ENCODE data around the gene GPAT2.
A peak's percentile ranks its signal among the peaks of the same experiment; 100 is the strongest.
"Not testable (repeated sequence)": the region's sequence is repeated elsewhere in the genome, so short reads cannot be mapped to it uniquely, and the experiment has no call there.

GPAT2 gene

DNA sequence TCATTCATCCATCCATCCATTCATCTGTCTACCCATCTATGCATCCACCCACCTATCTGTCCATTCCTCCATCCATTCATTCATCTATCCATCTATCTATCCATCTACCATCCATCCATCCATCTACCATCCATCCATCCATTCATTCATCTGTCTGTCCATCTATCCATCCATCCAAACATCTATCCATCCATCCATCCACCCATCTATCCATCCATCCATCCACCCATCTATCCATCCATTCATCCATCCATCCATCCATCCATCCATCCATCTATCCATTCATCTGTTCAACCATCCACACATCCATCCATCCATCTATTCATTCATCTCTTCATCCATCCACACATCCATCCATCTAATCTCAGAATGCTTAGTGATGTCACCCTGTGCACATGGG, 30.0 kb upstream of the GPAT2 start:
- not testable (repeated sequence) for DNase-seq

DNA sequence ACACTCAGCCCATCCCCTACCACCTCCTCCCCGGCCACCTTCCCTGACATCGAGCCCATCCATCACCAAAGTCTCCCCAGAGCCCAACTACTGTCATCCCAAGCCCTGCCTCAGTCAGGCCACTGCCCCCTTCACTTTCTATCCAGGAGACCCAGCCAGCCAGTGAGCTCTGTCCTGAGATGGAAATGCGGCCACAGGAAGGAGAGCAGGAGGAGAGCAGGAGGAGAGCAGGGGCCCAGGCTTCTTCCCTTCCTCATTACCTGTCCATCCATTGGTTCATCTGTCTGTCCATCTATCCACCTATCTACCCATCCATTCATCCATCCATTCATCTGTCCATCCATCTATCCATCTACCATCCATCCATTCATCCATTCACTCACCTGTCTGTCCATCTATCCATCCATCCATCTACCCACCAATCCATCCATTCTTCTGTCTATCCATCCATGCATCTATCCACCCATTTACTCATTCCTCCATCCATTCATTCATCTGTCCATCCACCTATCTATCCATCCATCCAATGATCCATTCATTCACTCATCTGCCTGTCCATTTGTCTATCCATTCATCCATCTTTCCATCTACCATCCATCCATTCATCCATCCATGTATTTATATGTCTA, 29.4 kb upstream of the GPAT2 start:
- DNase-seq = not testable (repeated sequence)

DNA sequence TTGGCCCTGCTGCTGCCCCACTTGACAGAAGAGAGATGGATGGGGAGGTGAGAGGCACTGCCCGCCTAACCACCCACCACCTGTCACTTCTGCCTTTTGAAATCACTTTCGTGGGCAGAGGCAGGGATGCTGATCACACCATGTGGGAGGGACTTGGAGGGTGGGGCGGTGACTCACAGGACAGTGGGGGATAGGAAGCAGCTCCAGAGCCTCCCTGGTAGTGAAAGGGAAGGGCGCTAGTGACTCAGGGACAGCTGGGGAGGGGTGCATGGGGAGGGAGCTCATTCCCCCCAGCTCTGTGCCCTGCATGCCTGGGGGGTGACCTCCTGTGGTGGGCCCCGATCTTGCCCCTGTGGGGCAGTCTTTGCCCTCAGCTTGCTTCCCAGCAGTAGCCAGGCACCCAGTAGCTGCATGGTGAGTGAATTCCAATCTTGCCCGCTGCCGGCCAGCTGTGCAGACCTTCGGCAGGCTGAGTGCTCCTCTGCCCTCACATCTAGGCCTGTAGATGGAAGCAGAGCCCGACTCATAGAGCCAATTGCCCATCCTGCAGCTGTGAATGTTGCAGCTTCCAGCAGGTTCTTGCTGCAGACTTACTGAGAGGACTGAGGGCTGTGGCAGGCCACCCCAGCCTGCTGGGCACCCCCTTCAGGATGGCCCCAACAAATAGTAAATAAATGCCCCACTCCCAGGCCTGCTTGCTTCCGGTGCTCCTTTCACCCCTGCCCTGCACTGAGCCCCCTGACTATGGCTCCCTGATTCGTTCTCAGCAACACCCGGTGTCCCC, 28.6 kb upstream of the GPAT2 start:
- peak; percentile 69 for DNase-seq

DNA sequence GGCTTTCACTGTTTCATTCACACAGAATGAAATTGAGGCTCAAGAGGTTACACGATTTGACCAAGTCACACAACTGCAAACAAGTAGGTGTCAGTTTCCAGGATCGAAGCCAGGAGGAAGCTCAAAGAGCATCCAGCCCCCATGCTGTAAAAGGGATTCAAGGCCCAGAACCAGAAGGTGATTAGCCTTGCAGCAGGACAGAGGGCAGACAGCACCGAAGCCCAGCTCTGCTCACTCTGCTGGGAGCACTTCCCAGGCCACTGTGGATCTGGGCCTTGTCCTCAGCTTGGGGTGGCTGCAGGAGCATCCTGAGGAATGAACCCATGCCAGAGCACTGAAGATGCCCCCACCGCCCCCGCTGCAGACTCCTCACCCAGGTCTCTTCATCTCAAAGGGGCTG, 27.8 kb upstream of the GPAT2 start:
- not testable (repeated sequence) for DNase-seq

DNA sequence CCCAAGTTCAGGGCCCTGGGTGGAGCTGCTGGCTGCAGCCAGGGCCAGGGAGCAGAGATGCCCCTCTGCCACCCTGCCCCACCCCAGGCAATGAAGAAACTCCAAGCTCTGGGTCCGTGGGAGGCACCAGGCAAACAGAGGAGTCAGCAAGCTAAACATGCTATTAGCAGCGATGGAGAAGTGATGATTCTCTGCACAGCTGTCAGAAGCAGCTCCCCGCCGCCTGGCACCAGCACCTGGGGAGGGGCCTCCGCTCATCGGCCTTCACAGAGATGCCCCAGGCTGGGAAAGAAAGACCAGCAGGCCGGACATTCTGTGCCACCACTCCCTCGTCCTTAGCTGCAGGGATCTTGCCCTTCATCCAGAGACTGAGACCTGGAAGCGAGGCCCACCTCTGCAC, 27.2 kb upstream of the GPAT2 start:
- not testable (repeated sequence) for DNase-seq

DNA sequence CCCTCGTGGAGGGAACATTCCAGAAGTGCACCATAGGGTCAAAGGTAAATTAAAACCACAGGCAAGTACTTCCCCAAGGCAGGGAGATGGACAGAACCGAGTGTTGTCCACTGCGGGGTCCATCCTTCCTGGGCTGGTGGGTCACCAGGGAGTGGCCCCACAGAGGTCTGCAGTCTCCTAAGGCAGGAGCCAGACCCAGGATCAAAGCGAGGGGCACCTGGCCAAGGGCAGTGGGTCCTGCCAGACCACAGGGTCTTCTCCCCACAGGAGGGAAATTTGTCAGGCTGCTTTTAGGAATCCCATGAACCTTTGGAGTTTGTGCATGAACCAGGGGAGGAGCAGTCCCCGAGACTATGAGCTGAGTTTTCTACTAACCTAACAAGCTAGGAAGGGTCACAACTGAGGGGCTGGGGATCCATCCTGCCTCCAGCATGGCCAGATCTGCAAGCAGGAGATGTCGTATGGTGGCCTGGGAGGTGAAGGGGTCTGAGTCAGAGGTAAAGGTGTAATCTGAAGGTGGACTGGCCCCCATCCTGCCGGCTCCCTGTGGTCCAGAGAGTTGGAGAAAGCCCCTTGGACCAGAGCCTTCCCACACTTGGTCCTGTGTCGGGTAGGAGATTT, 26.6 kb upstream of the GPAT2 start:
- not testable (repeated sequence) for DNase-seq

DNA sequence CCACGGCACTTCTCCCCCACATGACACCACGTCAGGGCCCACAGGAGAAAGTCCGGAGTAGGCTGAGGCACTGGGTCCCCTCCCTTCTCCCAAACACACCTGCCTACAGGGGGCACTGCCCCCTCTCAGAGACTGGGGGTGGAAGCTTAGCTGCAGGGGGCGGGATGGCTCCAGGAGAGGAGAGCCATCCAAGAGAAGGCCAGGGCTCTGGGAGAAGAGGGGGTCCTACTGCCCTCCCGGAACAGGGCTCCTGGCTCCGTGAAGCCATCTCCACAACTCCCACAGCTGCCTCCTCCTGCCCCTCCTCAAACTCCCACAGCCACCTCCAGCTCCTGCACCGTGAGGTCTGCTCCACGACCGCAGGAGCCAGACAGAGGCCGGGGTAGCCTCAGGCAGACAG, 25.6 kb upstream of the GPAT2 start:
- DNase-seq = not testable (repeated sequence)

DNA sequence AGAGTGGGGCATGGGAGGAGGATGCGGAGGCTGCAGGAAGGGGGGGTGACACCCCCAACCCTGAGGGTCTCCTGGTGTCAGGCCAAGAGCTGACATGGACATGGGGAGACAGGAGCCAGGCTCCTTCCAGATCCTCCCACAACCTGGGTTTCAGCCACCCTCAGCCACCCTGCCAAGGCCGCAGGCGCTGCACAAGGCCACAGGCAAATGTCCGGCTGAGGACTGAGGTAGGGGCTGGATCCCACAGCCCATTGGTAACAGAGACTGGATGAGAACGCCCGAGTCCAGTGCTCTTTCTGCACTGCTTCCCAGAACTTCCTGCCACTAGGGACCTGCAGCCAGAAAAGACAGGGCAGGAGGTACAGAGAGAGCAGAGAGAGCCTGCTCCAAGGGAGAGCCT, 24.7 kb upstream of the GPAT2 start:
- not testable (repeated sequence) for DNase-seq

DNA sequence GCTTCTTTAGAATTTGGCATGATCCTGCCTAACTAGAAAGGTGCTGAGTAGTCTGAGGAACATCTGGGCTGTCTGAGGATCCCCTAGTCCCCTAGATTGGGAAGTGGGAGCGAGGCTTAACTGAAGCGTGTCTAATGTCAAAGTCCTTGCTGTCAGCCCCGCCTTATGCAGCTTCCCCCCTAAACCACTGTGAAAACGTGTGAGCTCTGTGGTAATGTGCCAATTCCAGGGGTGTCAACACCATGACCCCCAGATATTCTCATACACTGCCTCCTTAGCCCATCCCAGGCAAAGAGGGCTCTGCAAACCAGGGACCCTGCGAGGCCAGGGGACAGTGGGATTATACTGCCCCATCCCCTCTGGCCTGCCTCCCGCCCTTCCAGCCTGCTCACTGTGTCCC, 21.1 kb upstream of the GPAT2 start:
- not testable (repeated sequence) for DNase-seq

DNA sequence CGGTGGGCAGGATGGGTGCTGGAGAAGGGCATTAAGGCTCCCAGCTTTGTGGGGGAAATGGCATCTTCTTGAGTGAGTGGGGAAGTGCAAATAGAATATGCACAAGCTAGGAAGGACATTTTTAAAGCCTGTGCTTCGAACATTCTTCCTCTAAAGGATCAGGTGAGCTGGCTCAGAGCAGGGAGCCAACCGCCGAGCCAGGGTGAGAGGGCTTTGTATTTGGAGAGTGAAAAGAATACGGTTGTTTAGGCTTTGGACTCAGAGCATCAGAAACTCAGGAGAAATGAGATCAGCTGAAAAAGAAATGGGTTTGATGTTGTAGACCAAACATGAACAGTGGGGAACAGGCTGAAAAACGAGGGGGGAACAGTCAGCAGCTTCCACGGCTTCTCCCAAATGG, 19.8 kb upstream of the GPAT2 start:
- not testable (repeated sequence) for DNase-seq

DNA sequence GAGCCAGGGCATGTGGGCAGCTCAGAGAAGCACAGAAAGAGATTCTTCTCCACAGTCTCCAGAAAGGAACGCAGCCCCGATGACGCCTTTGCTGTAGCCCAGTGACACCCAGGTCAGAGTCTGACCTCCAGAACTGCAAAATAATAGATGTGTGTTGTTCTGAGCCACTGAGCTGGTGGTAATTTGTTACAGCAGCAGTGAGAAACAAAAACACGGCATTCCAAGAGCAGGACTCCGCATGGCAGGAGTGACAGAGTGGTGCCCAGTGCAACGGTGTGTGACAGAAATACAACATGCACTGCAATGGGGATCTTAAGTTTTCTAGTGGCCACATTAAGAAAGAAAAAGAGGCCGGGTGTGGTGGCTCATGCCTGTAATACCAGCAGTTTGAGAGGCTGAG, 18.7 kb upstream of the GPAT2 start:
- DNase-seq = not testable (repeated sequence)

DNA sequence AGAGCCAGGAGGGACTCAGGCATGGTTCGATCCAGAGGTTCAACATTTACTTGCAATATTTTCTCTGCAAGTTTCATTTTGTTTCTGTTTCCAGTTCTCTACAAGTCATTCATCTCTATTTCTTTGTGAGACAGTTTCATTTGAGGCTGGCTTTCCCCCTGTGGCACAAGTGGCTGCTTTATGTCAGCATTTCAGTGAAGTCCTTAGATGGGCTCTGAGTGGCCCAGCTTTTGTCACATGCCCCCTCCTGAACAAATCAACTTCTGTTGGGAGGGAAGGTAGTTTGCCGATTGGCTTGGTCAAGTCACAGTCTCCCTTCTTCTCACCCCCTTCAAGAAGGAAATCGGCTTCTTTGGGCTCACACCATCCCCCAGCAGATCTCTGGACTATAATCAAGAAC, 17.9 kb upstream of the GPAT2 start:
- DNase-seq = not testable (repeated sequence)

DNA sequence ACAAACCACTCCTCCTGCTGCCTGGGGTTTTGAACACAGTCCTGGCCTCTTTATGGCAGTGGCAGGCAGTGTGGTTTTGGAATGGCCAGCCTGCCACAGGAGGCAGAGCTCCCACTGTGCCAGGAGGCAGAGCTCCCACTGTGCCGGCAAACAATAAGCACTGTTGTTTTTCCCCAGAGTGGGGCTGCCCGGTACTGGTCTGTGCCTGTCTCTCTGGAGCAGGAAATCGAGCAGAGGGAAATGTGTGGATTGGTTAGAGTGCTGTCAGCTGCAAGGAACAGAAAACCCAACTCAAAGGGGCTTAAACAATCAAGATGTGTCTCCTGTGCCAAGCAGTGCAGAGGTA, 15.2 kb upstream of the GPAT2 start:
- DNase-seq = not testable (repeated sequence)

DNA sequence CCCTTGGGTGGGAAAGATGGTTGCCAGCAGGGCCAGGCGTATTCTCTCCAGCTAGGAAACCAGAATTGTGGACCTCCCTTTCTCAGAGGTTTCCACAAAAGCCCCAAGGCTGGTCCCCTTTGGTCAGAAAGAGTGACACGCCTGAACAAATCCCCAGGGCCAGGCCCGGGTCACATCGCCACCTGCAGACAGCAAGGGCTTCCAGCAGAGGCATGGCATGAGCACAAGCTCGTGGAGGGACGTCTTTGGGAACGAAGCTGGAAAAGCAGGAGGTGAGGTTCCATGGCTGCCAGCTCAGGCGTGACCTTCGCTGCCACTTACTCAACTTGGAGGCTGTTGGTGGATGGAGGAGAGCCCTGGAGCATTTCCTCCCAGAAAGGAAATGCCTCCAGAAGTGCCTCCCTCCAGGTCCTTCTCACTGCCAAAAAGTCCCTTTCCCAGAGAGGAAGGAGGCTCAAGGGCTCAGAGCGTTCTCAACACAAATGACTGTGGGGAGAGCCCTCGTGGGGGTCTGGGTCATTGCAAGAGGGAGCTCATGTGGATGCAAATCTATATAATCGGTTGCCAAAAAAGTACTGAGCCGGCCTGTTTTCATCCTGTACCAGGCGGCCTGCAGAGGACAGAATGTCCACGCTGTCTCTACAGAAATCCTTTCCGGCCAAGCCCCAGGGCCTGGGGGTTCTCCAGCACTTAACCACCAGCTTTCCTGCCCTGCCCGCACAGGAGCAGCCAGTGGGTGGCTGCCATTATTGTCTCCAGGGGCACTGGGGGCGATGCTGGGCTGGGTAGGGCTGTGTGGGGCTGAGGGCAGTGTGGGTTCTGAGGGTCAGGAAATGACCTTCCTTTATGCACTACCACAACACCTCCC, 14.6 kb upstream of the GPAT2 start:
- DNase-seq = peak; percentile 0

DNA sequence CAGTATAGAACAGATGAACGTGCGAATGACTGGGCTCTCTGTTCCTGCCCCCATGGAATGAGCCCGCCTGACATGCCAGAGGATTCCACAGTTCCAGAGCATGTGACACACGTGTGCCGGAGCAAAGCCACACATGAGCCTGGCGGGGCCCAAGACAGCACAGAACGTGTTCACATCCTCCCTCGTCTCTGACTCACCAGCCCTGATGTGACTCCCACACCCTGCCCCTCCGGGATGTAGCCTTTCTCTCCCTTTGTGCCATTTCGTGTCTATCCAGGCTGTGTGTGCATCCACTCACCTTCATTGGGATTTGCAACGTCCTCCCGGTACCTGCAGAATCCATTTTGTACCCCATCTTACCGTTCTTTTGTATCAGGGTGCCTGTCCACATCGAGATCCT, 838 bp upstream of the GPAT2 start:
- DNase-seq = not testable (repeated sequence)

DNA sequence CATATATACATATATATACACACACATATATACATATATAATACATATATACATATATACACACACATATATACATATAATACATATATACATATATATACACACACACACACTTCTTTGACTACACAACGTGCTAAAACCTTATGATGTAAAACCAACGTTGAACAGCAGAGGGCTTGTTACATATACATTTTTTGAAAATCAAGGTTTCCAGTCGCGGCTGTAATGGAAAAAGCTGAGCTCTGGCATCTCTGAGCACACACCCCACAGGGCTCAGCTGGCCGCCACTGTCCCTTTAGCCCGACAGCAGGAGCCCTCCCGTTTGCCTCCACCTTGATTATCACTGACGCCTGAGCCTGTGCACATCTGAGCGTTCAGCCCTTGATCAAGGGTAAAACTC, 719 bp downstream of the GPAT2 start:
- not testable (repeated sequence) for DNase-seq

DNA sequence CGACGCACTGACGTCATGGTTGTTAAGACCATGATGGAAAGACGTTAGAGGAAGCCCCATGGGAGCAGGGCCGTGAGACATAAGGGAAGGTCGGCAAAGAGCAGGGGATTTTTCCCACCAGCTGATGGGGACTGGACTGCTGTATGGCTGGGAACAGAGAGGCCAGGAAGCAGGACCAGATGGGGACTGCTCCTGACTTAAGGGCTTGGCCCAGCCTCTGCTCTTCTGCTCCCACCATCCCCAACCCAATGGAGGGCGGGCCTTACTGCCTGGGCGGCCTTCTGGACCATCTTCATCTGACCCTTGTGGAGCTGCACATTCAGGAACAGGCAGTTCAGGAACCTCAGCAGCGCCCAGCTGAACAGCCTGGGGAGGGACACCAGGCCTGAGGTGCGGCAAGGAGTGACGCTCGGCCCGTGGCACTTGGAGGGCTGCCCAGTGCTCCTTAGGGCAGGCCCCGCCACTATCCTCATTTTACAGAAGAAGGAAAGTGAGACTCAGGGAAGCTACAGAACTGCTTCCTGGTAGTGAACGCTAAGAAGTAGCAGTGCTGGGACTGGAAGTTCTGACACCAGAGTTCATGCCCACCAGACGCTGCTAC, 6.9 kb downstream of the GPAT2 start:
- DNase-seq = not testable (repeated sequence)

DNA sequence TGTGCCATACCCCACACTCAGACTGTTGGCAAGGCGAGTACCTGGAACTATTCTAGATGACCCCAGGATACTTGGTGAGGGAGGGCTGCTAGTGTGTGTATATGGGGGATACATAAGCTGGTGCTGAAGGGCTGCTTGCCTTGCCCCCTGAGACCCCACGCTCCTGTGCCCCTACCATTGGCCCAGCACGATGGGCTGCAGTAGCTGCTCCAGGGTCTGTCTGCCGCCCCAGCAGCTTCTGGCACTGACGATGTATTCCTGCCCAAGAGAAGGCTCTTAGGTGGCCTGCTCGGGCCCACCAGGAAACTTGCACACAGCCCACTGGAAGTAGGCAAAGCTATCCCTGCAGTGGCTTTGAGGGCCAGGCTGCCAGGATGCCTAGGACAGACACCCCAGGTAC, 9.0 kb downstream of the GPAT2 start:
- not testable (repeated sequence) for DNase-seq

DNA sequence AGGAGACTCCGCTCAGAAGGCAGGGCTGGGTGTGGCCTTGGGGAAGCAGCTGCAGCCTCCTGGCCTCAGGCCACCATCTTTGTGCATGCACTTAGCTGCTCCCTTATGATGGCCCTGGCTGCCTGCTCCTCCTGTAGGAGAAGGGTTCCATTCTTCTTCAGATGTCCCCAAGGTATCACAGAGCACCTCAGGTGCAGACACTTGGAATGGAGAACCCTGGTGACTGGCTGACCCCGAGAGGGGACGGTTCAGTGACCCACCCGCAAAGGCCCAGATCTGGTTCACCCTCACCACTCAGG, 9.6 kb downstream of the GPAT2 start:
- DNase-seq = no peak

DNA sequence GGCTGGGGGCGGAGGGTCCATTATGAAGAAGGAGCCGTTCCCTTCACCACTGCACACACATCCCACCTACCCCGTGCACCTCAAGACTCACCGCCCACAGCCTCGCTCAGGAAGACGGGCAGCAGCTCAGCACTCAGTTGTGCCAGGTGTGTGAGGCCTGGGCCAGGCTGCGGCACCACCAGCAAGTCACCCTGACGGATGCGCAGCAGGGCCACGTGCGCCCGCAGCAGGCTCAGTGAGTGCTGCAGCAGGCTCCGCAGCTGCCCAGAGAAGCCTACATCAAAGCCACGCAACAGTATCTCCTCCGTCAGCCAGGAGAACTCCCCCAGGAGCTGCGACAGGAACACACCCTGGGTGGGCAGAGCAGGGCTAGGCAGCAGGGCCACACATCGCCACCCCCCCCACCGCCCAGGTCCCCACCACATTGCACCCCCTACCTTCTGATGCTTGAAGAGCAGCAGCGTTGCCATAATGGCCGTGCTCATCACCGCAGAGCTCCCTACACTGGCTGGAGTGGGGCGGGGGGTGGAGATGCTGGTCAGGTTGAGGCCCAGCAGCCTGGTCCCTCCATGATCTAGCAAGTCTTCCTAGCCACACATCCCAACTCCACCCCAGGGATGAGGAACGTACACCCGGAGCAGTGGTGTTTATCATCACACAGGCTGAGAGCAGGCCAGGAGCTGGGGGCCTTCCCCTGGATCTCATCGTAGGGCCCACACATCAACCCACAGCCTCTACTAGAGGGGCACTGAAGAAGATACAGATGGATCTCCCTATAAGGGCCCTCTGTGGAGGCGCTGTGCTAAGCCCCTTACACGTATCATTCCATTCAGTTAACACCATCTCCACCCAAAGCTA, 10.2 kb downstream of the GPAT2 start:
- DNase-seq = no peak

DNA sequence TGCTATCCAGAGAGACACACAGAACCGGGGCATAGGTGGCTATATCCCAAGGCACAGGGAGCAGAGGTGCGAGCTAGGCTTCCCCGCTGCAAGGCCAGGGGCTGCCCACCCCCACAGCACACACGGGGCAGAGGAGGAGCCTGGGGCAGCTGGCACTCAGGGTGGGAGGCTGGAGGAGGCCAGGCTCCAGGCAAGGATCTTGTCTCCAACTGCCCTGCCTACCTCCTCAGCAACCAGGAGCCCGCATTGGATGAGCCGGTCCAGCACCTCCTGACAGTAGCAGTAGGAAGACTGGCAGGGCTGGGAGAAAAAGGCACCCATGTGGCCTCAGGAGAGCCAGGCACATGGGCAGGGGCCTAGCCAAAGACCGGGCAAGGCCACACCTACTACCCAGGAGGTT, 11.0 kb downstream of the GPAT2 start:
- not testable (repeated sequence) for DNase-seq
